Smooth muscle cell of the brain vasculature (primary cell): ENCODE results near the gene DNAL1.
A peak's percentile ranks its signal among the peaks of the same experiment; 100 is the strongest.
"Not testable (repeated sequence)": the region's sequence is repeated elsewhere in the genome, so short reads cannot be mapped to it uniquely, and the experiment has no call there.

ENCODE experiments used
- DNase-seq: peaks from one replicate; pipeline ENCODE4 v3.0.0-alpha.2; 2012; ENCODE audit warnings: low read depth, low spot score

DNAL1 gene, protein sequence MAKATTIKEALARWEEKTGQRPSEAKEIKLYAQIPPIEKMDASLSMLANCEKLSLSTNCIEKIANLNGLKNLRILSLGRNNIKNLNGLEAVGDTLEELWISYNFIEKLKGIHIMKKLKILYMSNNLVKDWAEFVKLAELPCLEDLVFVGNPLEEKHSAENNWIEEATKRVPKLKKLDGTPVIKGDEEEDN

DNA sequence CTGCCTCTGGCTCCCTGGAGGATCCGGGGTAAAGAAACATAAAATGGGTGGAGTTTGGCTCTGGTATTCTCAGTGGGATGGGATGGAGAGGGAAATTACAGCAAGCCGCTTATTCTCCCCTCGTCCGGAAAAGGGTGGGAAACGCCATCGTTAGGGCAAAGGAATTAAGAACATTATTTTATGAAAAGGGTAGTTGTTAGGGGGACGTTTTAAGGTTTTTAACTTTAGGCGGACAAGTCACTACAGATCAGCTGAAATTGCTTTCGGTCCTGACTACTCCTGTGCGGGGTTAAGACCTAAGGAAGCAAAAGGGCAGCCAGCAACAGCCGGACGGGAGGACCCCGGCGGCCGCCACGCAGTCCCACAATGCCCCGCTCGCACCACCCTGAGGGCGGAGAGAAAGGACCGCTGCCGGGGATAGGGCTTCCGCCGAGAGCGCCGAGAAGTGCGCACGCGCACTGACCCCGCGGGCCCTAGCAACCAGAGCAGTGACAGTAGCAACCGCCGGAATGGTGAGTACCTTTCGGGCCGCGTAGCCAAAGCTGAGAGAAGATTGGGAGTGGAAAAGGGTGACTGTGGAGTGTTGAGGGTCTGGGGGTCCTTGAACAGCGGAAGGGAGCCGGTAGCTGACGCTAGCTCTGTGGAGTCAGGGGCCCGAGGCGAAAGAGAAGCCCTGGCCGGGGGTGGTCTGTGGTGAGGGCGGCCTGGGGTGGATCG is at the start of gene DNAL1:
Gene DNAL1, plus strand, starts transcription at position 456 of the 717 bp plus-strand sequence. Its CDS starts 54 bp downstream, at position 510.
- peak; percentile 77 for DNase-seq

DNA sequence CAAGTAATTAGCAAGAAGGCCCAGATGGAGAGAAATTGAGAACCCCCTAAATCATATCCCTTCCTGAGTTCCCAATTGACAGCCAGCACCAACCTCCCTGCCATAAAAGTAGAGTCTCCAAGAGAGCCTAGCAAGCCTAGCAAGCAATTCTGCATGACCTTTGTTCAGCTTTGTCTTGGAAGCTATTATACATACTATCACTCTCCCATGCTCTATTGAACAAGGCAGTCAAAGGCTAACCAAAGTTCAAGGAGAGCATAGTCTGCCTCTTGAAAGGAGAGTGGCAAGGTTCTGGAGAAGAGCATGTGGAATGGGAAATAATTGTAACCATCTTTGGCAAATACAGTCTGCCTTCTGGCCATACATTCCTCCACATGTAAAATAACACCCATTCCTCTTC is 45.3 kb upstream of the DNAL1 start:
- no peak for DNase-seq

DNA sequence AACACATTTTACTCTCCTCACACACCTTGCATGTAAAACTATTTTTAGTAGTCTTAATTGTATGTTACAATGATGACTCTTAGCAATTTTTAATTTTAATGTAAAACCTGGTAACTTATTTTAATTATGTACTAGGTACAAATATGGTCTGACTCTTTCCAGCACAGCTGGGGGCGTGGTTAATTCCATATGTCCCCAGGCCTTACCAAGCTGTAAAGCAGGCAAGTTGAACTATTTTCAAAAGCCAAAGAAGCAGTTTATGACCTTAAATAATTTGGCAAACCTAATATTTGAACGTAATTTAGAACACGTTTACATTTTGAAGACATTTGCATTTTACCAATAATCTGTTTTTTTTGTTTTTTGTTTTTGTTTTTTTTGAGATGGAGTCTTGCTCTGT is 41.8 kb upstream of the DNAL1 start:
- DNase-seq: no peak

DNA sequence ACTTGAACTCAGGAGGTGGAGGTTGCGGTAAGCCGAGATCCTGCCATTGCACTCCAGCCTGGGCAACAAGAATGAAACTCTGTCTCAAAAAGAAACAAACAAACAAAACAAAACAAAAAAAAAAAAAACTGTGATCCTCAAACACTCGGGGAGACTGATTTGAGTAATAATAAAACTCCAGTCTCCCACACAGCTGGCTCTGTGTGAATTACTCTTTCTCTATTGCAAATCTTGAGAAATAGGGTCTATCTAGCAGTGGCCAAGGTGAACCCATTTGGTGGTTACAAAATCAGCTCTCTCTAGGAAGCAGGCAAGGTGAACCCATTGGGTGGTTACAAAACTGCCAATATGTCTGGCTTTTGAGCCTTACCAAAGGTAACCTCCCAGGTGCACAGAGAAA is 38.5 kb upstream of the DNAL1 start:
- no peak for DNase-seq

DNA sequence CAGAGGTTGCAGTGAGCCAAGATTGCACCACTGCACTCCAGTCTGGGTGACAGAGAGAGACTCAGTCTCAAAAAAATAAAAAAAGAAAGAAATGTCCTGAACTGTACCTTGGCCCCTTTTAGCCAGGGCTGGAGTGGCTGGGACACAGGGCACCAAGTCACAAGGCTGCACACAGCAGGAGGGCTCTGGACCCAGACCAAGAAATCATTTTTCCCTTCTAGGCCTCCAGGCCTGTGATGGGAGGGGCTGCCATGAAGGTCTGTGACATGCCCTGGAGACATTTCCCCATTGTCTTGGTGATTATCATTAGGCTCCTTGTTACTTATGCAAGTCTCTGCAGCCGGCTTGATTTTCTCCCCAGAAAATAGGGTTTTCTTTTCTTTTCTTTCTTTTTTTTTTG is 37.5 kb upstream of the DNAL1 start:
- no peak for DNase-seq

DNA sequence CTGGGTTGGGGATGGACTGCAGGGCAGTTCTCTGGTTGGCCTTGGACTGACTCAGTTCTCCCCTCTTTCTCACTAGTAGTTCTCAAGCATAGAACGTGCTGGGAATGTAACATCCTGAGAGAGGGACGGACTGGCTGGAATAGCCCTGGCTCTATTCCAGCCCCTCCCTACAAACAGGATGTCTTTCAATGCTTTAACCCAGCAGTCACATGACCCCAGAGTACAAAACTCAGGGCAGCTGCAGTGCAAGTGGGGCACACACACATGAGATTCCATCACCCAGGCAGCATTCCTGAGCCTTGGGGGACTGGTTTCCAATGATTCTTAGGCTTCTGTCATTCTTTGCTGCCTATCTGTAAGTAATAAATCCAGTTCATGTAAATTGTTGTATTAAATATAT is 34.1 kb upstream of the DNAL1 start:
- no peak for DNase-seq

DNA sequence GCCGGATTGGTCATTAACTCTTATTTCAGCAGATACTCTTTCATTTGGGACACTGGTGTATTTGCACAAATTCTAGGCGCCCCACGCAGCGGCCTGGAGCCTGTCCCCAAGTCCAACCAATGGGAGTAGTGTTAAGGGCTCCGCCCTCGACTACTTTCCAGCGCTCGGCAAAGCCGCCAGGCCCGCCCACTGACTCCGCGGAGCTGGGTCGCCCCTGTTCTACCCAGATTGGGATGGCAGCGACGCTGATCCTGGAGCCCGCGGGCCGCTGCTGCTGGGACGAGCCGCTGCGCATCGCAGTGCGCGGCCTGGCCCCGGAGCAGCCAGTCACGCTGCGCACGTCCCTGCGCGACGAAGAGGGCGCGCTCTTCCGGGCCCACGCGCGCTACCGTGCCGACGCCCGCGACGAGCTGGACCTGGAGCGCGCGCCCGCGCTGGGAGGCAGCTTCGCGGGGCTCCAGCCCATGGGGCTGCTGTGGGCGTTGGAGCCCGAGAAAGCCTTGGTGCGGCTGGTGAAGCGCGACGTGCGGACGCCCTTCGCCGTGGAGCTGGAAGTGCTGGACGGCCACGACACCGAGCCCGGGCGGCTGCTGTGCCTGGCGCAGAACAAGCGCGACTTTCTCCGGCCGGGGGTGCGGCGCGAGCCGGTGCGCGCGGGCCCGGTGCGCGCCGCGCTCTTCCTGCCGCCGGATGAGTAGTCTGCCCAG is 32.3 kb upstream of the DNAL1 start, which contains the start of gene ACOT6:
Gene ACOT6, plus strand, starts transcription at position 179 of the 707 bp plus-strand sequence. Its CDS starts 55 bp downstream, at position 234.
- DNase-seq: no peak

DNA sequence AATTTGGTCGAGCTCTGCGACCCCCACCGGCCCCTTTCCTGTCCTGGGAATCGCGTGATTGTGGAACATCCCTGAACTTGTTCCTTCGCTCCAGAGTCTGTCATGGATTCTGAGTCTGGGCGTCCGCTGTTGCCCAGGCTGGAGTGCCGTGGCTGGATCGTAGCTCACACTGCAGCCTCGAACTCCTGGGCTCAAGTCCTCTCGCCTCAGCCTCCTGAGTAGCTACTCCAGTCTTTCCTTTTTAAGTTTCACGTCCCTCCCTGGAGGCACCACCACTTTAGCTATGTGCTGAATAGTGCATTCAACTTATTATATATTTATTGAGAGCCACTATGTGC is 31.8 kb upstream of the DNAL1 start:
- no peak for DNase-seq

DNA sequence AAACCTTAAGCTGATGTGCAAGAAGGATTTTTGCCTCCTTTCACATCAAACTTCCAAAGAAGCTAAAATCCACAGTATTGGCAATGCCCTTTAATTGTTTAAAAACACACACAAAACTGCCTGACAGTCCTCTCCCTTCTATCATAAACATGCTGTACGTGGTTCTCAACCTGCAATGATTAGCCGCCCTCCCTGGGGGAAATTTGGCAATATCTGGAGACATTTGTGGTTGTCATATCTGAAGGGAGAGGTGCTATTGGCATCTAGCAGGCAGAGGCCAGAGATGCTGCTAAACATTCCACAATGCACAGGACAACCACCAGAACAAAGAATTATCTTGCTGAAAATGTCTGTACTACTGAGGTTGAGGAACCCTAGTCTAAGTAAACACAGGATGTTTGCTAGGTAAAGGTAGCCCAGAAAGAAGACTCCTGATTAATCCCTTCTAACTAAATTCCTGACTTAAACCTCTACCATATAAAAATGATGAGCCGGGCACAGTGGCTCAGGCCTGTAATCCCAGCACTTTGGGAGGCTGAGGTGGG is 31.3 kb upstream of the DNAL1 start:
- no peak for DNase-seq

DNA sequence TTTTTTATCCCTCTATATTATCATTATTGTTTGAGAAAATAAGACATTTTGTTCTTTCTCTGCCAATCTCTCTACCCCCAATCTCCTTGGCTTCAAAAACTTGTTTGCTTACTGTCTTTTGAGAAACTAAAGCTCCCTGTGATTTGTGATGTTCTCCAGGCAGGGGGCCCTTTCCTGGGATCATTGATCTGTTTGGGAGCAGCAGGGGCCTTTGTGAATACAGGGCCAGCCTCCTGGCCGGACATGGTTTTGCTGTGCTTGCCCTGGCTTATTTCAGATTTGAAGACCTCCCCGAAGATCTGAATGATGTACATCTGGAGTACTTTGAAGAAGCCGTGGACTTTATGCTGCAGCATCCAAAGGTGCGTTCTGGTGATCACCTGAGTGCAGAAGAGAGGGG is 28.0 kb upstream of the DNAL1 start:
- DNase-seq: no peak

DNA sequence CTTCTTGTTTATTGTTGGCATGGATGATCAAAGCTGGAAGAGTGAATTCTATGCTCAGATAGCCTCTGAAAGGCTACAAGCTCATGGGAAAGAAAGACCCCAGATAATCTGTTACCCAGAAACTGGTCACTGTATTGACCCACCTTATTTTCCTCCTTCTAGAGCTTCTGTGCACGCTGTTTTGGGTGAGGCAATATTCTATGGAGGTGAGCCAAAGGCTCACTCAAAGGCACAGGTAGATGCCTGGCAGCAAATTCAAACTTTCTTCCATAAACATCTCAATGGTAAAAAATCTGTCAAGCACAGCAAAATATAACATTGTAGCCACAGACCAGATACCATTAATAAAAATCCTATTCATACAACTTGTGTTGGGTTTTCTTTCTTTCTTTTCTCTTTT is 25.3 kb upstream of the DNAL1 start:
- DNase-seq: no peak

DNA sequence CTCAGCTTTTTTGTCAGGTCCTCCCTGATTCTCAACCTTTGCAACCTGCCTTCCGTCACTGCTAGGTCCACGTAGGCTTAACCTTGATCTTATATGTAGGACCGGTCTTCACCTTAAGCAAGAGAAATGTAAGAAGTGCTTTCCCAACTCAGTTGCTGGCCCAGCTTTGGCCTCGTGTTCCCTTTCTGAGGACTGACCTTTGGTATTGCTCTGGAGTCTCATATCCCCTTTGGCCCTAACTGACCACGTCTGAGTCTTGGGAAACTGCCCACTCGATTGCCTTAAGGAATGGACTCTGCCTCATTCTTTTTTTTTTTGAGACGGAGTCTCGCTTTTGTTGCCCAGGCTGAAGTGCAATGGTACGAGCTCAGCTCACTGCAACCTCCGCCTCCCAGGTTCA is 24.5 kb upstream of the DNAL1 start:
- DNase-seq: no peak

DNA sequence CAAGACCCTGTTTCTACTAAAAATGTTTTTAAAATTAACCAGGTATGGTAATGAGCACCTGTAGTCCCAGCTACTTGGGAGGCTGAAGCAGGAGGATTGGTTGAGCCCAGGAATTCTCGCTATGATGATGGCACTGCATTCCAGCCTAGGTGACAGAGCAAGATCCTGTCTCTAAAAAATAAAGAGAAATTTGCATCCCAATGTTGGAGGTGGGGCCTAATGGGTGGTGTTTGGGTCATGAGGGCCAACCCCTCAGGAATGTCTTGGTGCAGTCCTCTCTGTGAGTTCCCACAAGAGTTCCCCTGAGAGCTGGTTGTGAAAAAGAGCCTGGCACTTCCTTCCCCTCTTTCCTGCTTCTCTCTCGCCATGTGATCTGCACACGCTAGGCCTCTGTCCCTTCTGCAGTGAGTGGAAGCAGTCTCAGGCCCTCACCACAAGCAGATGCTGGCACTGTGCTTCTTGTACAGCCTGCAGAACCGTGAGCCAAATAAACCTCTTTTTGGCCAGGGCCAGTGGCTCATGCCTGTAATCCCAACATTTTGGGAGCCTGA is 21.2 kb upstream of the DNAL1 start:
- no peak for DNase-seq

DNA sequence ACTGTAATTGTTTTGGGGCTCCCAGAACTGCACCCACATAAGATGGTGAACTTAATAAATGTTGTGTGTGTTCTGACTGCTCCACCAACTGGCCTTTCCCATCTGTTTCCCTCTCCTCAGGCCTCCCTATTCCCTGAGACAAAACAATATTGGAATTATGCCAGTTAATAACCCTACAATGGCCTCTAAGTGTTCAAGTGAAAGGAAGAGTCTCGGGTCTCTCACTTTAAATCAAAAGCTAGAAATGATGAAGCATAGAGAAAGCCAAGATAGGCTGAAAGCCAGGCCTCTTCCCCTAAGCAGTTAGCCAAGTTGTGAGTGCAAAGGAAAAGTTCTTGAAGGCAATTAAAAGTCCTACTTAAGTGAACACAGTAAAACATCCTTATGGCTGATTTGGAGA is 19.1 kb upstream of the DNAL1 start:
- no peak for DNase-seq

DNA sequence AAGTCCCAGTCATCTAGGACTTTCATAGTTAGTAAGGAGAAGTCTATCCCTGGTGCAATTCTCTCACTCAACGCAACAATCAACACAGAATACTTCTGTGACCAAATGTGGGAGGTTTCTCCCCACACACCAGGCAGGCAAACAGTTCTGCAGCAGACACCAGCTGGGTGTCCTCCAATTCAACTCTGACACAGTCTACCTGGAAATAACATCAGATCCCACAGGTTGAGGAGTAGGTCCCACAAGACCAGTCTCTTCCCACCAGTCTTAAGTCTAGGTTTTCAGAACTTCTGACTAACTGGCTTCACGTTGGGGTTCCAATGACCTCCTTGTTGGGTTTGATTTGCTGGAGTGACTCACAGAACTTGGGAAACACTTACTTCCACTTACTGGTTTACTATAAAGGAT is 17.6 kb upstream of the DNAL1 start:
- no peak for DNase-seq

DNA sequence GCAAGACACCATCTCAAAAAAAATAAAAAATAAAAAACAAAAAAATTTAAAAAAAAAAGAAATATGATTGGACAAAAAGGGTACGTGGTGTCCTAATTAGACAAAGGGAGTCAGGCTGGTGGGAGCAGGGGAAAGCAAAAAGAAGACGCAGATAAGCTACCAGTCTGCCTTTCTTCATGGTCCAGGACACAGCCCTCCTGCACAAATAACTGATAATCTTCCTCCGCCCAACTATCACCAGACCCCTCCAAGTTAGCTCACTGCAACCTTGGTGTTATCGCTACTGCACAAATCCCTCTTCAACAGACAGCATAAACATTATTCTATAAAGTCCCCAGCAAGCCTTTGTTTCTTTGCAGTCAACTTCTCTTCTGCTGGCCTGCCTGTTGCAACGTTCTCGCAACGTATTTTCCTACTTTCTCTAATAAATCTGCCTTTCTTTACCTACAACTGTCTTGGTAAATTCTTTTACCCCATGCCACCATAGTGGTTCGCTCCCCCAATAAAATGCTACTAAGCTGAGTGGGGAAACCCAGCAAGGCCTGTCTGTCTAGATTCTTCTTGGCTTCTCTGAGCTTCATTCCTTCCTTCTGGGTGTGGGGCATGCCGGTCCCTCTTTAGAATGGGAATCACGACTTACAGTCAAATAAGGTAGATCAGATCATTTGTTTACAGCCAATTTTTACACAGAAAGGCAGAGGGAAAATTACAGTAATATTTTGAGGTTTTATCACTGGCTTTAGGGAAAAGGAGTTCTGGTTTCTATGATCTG is 14.6 kb upstream of the DNAL1 start:
- DNase-seq: no peak

DNA sequence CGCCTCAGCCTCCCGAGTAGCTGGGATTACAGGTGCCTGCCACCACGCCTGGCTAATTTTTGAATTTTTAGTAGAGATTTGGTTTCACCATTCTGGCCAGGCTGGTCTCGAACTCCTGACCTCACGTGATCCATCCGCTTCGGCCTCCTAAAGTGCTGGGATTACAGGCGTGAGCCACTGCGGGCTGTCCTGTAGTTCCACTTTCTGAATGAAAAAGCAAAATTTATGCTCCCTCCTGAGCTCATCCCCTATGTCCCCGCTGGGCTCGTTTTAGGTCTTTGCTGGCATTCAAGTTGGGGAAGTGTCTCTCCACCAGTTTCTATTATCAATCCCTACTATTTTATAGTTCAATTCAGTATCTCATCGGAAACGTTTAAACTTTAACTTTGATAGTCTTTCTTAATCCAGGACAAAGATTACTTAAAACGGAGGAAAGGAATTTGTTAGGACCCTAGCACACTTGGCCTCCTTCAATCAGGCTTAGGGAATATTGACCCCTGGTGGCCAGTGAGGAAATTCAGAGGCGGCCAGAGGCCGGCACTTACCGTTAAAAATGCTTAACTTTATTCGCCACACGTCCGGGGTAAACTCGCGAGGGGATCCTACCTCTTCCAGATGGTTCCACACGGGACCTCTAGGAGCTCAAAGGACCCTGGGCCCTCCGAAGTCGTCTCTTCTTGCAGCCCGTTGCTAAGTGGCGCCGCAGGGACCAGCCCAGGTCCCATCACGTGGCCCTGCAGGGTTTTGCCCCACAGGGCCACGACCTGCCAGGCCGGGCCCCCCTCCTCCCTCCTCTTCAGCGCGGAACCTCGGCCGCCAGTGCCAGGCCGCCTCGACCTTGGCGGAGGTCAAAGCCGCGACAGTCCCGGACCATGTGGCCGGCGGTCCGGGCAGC is 11.4 kb upstream of the DNAL1 start:
- DNase-seq: no peak

DNA sequence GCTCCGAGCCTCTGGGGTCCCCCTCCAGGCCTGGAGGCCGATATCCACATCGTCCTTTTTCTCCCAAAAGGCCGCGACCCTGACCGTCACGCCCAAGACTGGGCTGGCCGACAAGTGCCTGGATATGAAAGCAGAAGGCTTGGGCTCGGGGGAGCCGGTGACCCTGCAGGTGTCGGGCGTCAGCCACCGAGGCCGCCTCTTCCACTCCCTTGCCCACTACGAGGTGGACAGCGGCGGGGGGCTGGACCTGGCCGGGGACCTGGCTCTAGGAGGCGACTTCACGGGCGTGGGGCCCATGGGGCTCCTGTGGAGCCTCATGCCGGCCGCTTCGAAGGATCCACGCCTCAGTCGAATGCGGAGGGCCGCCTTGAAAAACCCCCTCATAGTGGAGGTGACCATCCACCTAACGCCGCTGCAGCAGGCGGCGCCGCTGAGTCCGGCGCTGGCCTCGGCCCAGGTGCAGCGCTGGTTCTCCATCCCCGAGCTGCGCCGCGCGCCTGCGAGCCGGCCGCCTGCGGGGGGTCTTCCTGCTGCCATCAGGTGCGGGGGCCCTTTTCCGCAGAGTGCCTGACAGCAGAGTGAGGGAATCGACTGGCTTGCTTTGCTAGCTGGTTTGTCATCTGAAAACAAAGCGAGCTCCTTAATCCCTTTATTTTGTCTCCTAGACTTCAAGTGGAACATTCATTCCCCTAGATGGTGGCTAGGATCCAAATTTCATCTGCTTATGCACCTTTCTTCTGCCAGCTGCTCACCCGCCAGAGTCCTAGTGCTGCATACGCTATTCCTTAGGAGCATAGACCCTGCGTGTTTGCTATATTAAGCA is 10.6 kb upstream of the DNAL1 start:
- DNase-seq: no peak

DNA sequence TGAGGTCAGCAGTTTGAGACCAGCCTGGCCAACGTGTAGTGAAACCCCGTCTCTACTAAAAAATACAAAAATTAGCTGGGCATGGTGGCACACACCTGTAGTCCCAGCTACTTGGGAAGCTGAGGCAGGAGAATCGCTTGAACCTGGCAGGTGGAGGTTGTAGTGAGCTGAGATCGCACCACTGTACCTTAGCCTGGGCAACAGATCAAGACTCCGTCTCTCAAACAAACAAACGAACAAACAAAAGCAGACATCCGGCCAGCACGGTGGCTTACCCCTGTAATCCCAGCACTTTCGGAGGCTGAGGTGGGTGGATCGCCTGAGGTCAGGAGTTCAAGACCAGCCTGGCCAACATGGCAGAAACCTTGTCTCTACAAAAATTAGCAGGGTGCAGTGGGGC is 8.4 kb upstream of the DNAL1 start:
- DNase-seq: not testable (repeated sequence)

DNA sequence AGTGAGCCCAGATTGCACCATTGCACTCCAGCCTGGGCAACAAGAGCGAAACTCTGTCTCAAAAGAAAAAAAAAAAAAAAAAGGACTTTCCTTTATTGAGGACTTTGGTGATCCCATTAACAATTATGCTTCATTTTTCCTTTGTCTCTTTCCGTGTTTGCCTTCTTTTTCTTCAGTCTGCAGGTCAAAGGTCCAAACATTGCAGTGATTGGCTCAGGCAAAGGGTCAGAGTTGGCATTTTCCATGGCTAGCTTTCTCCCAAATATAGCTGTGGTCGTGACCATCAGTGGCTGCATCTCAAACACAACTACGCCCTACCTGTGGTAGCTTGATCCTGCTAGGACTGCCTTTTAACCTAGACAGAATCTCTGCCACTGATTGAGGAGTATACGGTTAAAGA is 7.0 kb upstream of the DNAL1 start:
- DNase-seq: no peak
